SU-DHL-6 (cell line): Measurements from ENCODE around the gene CSHL1.

ENCODE experiments used
- H2AFZ ChIP-seq: fragments of 200-600 bp; sonication (generic); 2 replicates; pipeline ENCODE4 v1.6.1; 2014; ENCODE audit warnings: low read depth, mild to moderate bottlenecking, moderate library complexity, mixed read lengths, antibody characterized with exemption, low read length; ENCODE audit not compliant: severe bottlenecking
- H3F3A ChIP-seq: fragments of 200-600 bp; shearing (Covaris generic); 2 replicates; pipeline ENCODE4 v1.6.0; 2016; ENCODE audit warnings: antibody characterized with exemption, mild to moderate bottlenecking; ENCODE audit not compliant: insufficient read depth
- H3K27ac ChIP-seq: fragments of 200-600 bp; sonication (generic); 2 replicates; pipeline ENCODE4 v1.5.1; 2016; ENCODE audit warnings: low read depth, mild to moderate bottlenecking, low read length, moderate library complexity, mixed read lengths
- H3K27me3 ChIP-seq: fragments of 200-600 bp; sonication (generic), shearing (Covaris generic); 2 replicates; pipeline ENCODE4 v1.6.0; 2014; ENCODE audit warnings: mild to moderate bottlenecking, low read length
- H3K36me3 ChIP-seq: fragments of 200-600 bp; sonication (generic); 2 replicates; pipeline ENCODE4 v1.6.1; 2014; ENCODE audit warnings: mild to moderate bottlenecking, low read length, mixed read lengths
- H3K4me2 ChIP-seq: fragments of 300-600, 200-600 bp; shearing (Covaris generic), sonication (generic); 2 replicates; pipeline ENCODE4 v1.6.0; 2014; ENCODE audit warnings: low read length, low read depth, mild to moderate bottlenecking; ENCODE audit not compliant: poor library complexity, severe bottlenecking
- H3K4me3 ChIP-seq: fragments of 200-600 bp; sonication (generic); 2 replicates; pipeline ENCODE4 v1.5.1; 2014; ENCODE audit warnings: antibody characterized with exemption, low read length, mild to moderate bottlenecking, mixed read lengths; ENCODE audit not compliant: insufficient read depth, poor library complexity, severe bottlenecking
- H3K79me2 ChIP-seq: fragments of 200-600 bp; sonication (generic); 2 replicates; pipeline ENCODE4 v1.6.1; 2014; ENCODE audit warnings: mild to moderate bottlenecking, low read length, moderate library complexity; ENCODE audit not compliant: insufficient read depth
- H3K9ac ChIP-seq: fragments of 200-600 bp; sonication (generic); 2 replicates; pipeline ENCODE4 v1.7.0; 2014; ENCODE audit warnings: mild to moderate bottlenecking, low read length
- H3K9me2 ChIP-seq: fragments of 200-600 bp; sonication (generic); replicated peaks from 2 replicates; pipeline ENCODE4 v1.6.1; 2014; ENCODE audit warnings: low read length; ENCODE audit not compliant: insufficient read depth
- H3K9me3 ChIP-seq: fragments of 200-600 bp; sonication (generic); 2 replicates; pipeline ENCODE4 v1.6.1; 2014; ENCODE audit warnings: low read length, mixed read lengths; ENCODE audit not compliant: insufficient read depth
- H4K20me1 ChIP-seq: fragments of 200-600 bp; sonication (generic); 2 replicates; pipeline ENCODE4 v1.6.1; 2014; ENCODE audit warnings: low read depth, mild to moderate bottlenecking, antibody characterized with exemption, low read length, moderate library complexity, mixed read lengths
- EZH2phosphoT487 ChIP-seq: fragments of 200-600 bp; sonication (generic), shearing (Covaris generic); conservative IDR thresholded peaks from 2 replicates; pipeline ENCODE4 v1.6.1; 2018; ENCODE audit warnings: mild to moderate bottlenecking, antibody characterized with exemption, low read length, moderate library complexity, mixed read lengths
- TF ChIP-seq, protein P1 (sequence below): fragments of 200-600 bp; sonication (generic); IDR thresholded peaks from one replicate; pipeline ENCODE4 v1.5.1; 2017; ENCODE audit warnings: antibody characterized with exemption, mild to moderate bottlenecking, low read length, moderate library complexity; ENCODE audit not compliant: insufficient read depth, poor library complexity, severe bottlenecking

The CSHL1 gene

DNA sequence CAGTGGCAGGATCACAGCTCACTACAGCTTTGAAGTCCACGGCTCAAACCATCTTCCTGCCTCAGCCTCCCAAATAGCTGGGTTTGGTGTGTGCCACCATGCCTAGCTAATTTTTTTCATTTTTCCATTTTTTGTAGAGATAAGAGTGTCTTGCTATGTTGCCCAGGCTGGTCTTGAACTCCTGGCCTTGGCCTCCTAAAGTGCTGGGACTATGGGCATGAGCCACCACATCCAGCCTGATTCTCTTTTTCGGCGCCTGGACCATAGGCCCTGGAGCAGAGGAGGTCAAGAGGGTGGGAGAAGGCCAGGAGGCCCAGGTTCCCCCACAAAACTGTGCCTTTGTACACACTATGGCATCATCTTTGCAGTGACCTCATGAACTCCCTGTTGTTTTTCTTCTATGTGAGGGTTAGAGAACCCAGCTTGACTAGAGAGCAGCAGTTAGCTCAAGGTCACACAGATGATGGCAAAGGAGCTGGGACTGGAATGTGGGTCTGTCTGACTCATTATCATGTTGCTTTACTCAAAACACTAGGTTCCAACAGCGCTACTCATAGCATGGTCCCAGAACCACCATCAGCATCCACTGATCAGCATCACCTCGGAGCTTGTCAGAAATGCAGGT, 45.4 kb upstream of the CSHL1 start:
- no peak overlapping the region for H3K9ac ChIP-seq
- H3K9me2 ChIP-seq = no peaks in the 10 kb centered on the region
- no peaks in the 10 kb centered on the region for H3K79me2 ChIP-seq
- H2AFZ ChIP-seq = no peak overlapping the region
- H3K9me3 ChIP-seq = no peaks in the 10 kb centered on the region
- H3K4me3 ChIP-seq = no peak overlapping the region
- no peak overlapping the region for H3K27ac ChIP-seq
- no peak overlapping the region for H3K4me2 ChIP-seq
- TF ChIP-seq EZH2phosphoT487 = no peak
- TF ChIP-seq, protein P1, sequence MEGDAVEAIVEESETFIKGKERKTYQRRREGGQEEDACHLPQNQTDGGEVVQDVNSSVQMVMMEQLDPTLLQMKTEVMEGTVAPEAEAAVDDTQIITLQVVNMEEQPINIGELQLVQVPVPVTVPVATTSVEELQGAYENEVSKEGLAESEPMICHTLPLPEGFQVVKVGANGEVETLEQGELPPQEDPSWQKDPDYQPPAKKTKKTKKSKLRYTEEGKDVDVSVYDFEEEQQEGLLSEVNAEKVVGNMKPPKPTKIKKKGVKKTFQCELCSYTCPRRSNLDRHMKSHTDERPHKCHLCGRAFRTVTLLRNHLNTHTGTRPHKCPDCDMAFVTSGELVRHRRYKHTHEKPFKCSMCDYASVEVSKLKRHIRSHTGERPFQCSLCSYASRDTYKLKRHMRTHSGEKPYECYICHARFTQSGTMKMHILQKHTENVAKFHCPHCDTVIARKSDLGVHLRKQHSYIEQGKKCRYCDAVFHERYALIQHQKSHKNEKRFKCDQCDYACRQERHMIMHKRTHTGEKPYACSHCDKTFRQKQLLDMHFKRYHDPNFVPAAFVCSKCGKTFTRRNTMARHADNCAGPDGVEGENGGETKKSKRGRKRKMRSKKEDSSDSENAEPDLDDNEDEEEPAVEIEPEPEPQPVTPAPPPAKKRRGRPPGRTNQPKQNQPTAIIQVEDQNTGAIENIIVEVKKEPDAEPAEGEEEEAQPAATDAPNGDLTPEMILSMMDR = no peak
- 0 out of 2 replicates have a peak, but pooled peaks cover 7% of the 10 kb centered on the region for H3F3A ChIP-seq
- no peaks in the 10 kb centered on the region for H4K20me1 ChIP-seq
- H3K27me3 ChIP-seq = no peaks in the 10 kb centered on the region
- H3K36me3 ChIP-seq = no peaks in the 10 kb centered on the region

DNA sequence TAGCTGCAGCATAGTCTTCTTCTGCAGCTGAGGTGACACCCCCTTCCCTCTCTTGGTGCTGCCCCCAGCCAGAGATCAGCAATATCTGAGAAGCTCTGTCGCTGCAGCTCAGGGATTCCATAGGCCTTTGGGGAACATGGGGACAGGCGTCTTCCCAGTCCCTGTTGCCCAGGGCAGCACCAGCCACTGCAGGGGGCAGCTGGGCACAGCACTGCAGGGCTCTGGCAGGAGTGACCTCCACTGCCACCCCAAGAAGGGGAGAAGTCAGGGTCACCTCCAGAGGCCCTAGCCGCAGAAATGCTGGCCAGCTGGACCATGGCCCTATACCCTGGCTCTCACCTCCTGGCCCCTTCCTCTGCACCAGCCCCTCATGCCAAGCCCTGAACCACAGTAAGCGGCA, 44.7 kb upstream of the CSHL1 start:
- Histone ChIP-seq H3K4me3 (no peak overlapping the region), H3K9me3 (no peaks in the 10 kb centered on the region), H3K9me2 (no peaks in the 10 kb centered on the region), H3K27me3 (no peaks in the 10 kb centered on the region), H3K36me3 (no peaks in the 10 kb centered on the region), H3K27ac (no peak overlapping the region), H3K9ac (no peak overlapping the region), H3K4me2 (no peak overlapping the region), H3F3A (0 out of 2 replicates have a peak, but pooled peaks cover 7% of the 10 kb centered on the region), H3K79me2 (no peaks in the 10 kb centered on the region), H4K20me1 (no peaks in the 10 kb centered on the region), H2AFZ (no peak overlapping the region)
- TF ChIP-seq, protein P1 = no peak
- no peak for TF ChIP-seq EZH2phosphoT487

DNA sequence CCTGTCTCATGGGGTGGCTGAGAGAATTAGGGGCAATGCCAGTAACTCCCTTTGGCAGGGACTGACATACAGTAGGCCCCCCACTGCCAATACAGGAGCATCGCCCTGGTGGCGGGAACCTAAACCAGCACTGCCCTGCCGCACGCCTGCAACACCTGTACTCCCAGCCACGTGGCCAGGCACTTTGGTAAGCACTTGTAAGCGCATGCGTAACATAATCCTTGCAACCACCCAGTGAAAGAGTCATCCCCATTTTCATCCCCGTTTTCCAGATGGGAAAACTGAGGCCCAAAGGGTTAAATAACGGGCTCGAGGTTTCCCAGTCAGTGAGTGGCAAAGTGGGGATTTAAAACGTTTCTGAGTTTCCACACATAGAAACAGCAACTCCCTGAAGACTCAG, 44.2 kb upstream of the CSHL1 start:
- H3K27ac ChIP-seq = no peak overlapping the region; the same call in 1 of the 2 replicates
- no peak overlapping the region for H3K9ac ChIP-seq
- H3K9me3 ChIP-seq = no peaks in the 10 kb centered on the region
- 0 out of 2 replicates have a peak, but pooled peaks cover 7% of the 10 kb centered on the region for H3F3A ChIP-seq
- H4K20me1 ChIP-seq = no peaks in the 10 kb centered on the region
- H3K79me2 ChIP-seq = no peaks in the 10 kb centered on the region
- TF ChIP-seq, protein P1 = no peak
- no peak for TF ChIP-seq EZH2phosphoT487
- H3K4me3 ChIP-seq = no peak overlapping the region
- H3K27me3 ChIP-seq = no peaks in the 10 kb centered on the region
- H3K36me3 ChIP-seq = no peaks in the 10 kb centered on the region
- H3K9me2 ChIP-seq = no peaks in the 10 kb centered on the region
- H3K4me2 ChIP-seq = no peak overlapping the region
- no peak overlapping the region for H2AFZ ChIP-seq
